ENCODE measurements around the gene ILKAP.

The ILKAP gene

DNA sequence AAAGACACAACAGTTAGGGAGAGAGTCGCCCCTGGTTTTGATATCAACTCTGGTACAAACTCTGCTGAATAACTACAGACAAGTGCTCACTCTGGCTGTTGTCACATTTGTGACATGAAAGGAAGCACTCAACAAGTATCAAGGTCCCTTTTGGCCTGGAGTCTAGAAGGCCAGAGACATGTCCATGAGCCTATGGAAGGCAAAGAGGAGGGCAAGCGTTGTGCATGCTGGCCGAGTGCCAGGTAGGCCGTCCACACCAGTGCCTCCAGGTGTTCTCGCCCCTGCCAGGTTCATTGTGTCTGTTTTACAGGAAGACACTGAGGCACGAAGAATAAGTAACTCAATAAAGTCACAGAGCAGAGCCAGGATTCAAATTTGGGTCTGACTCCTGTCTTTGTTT, 21.1 kb downstream of the ILKAP start:
- H3K9me2 ChIP-seq (replicated peaks; ENCODE audit: insufficient read depth, low read length) = no peaks in the 10 kb centered on the region
- no peak overlapping the region for H3K4me2 ChIP-seq (ENCODE audit: low read depth, low read length)
- TF ChIP-seq EZH2 (optimal IDR thresholded peaks at IDR 0.05; ENCODE audit: low read depth, low read length) (no peak), EZH2phosphoT487 (IDR thresholded peaks at IDR 0.05; ENCODE audit: low read length) (no peak)
- TF ChIP-seq, protein P1, sequence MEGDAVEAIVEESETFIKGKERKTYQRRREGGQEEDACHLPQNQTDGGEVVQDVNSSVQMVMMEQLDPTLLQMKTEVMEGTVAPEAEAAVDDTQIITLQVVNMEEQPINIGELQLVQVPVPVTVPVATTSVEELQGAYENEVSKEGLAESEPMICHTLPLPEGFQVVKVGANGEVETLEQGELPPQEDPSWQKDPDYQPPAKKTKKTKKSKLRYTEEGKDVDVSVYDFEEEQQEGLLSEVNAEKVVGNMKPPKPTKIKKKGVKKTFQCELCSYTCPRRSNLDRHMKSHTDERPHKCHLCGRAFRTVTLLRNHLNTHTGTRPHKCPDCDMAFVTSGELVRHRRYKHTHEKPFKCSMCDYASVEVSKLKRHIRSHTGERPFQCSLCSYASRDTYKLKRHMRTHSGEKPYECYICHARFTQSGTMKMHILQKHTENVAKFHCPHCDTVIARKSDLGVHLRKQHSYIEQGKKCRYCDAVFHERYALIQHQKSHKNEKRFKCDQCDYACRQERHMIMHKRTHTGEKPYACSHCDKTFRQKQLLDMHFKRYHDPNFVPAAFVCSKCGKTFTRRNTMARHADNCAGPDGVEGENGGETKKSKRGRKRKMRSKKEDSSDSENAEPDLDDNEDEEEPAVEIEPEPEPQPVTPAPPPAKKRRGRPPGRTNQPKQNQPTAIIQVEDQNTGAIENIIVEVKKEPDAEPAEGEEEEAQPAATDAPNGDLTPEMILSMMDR (IDR thresholded peaks at IDR 0.05; ENCODE audit: low read length) = no peak
- no peak overlapping the region for H3K4me3 ChIP-seq (ENCODE audit: low read length)
- no peaks in the 10 kb centered on the region for H3K4me1 ChIP-seq (ENCODE audit: low read length)
- no peaks in the 10 kb centered on the region for H3K27me3 ChIP-seq (replicated peaks; ENCODE audit: insufficient read depth, low read length)
- no peaks in the 10 kb centered on the region for H3K9me3 ChIP-seq (replicated peaks; ENCODE audit: insufficient read depth, low read length)
- H2AFZ ChIP-seq (ENCODE audit: low read length) = no peak overlapping the region
- no peaks in the 10 kb centered on the region for H4K20me1 ChIP-seq (ENCODE audit: insufficient read depth, low read length)
- no peak overlapping the region for H3K9ac ChIP-seq (ENCODE audit: low read length)
- no peak for DNase-seq
- H3F3A ChIP-seq (ENCODE audit: insufficient read depth, low read length) = no peaks in the 10 kb centered on the region; the same call in 1 of the 2 replicates
- peaks cover 3% of the 10 kb centered on the region for H3K36me3 ChIP-seq (replicated peaks; ENCODE audit: insufficient read depth, low read length)
- H3K27ac ChIP-seq (ENCODE audit: low read length) = no peak overlapping the region
- H3K79me2 ChIP-seq (ENCODE audit: low read length) = 0 out of 2 replicates have a peak, but pooled peaks cover 5% of the 10 kb centered on the region

DNA sequence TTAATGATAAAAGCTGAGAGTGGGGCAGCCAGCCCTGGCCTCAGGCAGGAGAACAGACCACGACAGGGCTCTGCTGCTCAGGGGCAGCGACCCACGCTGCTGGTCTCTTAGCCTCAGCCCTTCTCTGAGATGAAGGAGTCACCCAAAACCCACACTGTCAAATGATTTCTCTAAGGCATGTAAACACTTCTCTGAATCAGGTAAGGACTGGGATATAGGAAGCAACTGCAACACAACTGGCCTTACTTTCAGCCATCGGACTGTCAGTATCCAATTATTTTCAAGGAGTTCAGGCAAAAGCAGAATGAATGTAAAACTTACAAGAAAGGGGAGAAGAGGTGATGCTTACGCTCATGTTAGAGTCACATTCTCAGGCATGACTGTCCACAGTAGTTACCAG, 22.9 kb downstream of the ILKAP start:
- DNase-seq = no peak
- no peaks in the 10 kb centered on the region; the same call in 1 of the 2 replicates for H3F3A ChIP-seq (ENCODE audit: insufficient read depth, low read length)
- no peak overlapping the region for H3K4me3 ChIP-seq (ENCODE audit: low read length)
- no peaks in the 10 kb centered on the region for H3K4me1 ChIP-seq (ENCODE audit: low read length)
- no peaks in the 10 kb centered on the region for H3K9me3 ChIP-seq (replicated peaks; ENCODE audit: insufficient read depth, low read length)
- H3K27ac ChIP-seq (ENCODE audit: low read length) = no peak overlapping the region
- H3K9me2 ChIP-seq (replicated peaks; ENCODE audit: insufficient read depth, low read length) = no peaks in the 10 kb centered on the region
- H3K79me2 ChIP-seq (ENCODE audit: low read length) = 0 out of 2 replicates have a peak, but pooled peaks cover 5% of the 10 kb centered on the region
- H3K9ac ChIP-seq (ENCODE audit: low read length) = no peak overlapping the region
- no peak overlapping the region for H2AFZ ChIP-seq (ENCODE audit: low read length)
- H3K4me2 ChIP-seq (ENCODE audit: low read depth, low read length) = no peak overlapping the region
- H3K36me3 ChIP-seq (replicated peaks; ENCODE audit: insufficient read depth, low read length) = peaks cover 3% of the 10 kb centered on the region
- H3K27me3 ChIP-seq (replicated peaks; ENCODE audit: insufficient read depth, low read length) = no peaks in the 10 kb centered on the region
- TF ChIP-seq EZH2 (optimal IDR thresholded peaks at IDR 0.05; ENCODE audit: low read depth, low read length) = no peak
- no peaks in the 10 kb centered on the region for H4K20me1 ChIP-seq (ENCODE audit: insufficient read depth, low read length)

DNA sequence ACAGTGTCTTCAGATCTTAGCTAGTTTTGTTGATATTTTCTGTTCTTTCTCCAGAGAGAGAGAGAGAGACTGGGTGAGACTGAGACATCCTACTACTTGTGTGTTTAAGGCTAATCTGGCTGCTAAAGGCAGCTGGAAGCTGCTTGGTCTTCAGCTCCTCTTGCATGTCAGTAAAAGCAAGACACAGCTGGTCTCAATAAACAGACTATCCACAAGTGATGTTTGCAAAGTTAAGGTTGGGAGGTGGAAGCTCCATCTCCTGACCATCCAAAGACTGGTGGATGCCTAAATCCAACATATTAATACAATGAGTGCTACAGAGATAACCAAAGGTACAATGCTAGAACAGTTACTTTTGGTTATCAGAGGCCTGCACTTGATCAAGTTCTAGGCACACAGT, 26.9 kb downstream of the ILKAP start:
- H3K9me3 ChIP-seq (replicated peaks; ENCODE audit: insufficient read depth, low read length) = no peaks in the 10 kb centered on the region
- no peak overlapping the region for H3K9ac ChIP-seq (ENCODE audit: low read length)
- no peak overlapping the region for H3K4me2 ChIP-seq (ENCODE audit: low read depth, low read length)
- no peak overlapping the region for H3K27ac ChIP-seq (ENCODE audit: low read length)
- no peak for DNase-seq
- H3K4me1 ChIP-seq (ENCODE audit: low read length) = no peaks in the 10 kb centered on the region
- no peaks in the 10 kb centered on the region for H4K20me1 ChIP-seq (ENCODE audit: insufficient read depth, low read length)
- TF ChIP-seq EZH2 (optimal IDR thresholded peaks at IDR 0.05; ENCODE audit: low read depth, low read length) (no peak), EZH2phosphoT487 (IDR thresholded peaks at IDR 0.05; ENCODE audit: low read length) (no peak)
- TF ChIP-seq, protein P1 (IDR thresholded peaks at IDR 0.05; ENCODE audit: low read length) = no peak
- no peaks in the 10 kb centered on the region; the same call in none of the 2 replicates for H3K36me3 ChIP-seq (replicated peaks; ENCODE audit: insufficient read depth, low read length)
- H3K79me2 ChIP-seq (ENCODE audit: low read length) = no peaks in the 10 kb centered on the region
- no peaks in the 10 kb centered on the region for H3K27me3 ChIP-seq (replicated peaks; ENCODE audit: insufficient read depth, low read length)
- no peaks in the 10 kb centered on the region for H3F3A ChIP-seq (ENCODE audit: insufficient read depth, low read length)
- no peaks in the 10 kb centered on the region for H3K9me2 ChIP-seq (replicated peaks; ENCODE audit: insufficient read depth, low read length)
- H3K4me3 ChIP-seq (ENCODE audit: low read length) = no peak overlapping the region
- no peak overlapping the region for H2AFZ ChIP-seq (ENCODE audit: low read length)

DNA sequence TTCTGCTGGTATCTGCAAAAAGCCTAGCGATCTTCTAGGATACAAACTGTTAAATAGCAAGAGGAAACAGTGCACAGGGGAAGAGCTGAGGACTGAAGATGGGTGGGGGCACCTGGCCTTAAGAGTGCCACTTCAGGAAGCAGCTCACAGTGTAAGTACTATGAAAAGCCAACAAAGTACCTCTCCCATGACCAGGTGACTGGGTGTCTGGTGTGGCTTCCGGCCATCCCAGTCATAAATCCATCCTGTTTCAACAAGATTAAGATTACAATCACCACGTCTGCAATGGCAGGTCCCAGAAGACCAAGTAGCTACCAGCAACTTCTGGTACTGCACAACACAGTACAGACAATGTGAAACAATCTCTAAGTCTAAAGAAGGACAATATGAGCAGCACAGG, 28.8 kb downstream of the ILKAP start:
- Histone ChIP-seq H3K4me1 (ENCODE audit: low read length) (no peaks in the 10 kb centered on the region), H3K9ac (ENCODE audit: low read length) (no peak overlapping the region), H3K79me2 (ENCODE audit: low read length) (no peaks in the 10 kb centered on the region), H3K4me2 (ENCODE audit: low read depth, low read length) (no peak overlapping the region), H3K36me3 (replicated peaks; ENCODE audit: insufficient read depth, low read length) (no peaks in the 10 kb centered on the region; the same call in none of the 2 replicates), H3K27ac (ENCODE audit: low read length) (no peak overlapping the region), H3F3A (ENCODE audit: insufficient read depth, low read length) (no peaks in the 10 kb centered on the region), H4K20me1 (ENCODE audit: insufficient read depth, low read length) (no peaks in the 10 kb centered on the region), H3K9me3 (replicated peaks; ENCODE audit: insufficient read depth, low read length) (no peaks in the 10 kb centered on the region), H3K4me3 (ENCODE audit: low read length) (no peak overlapping the region), H2AFZ (ENCODE audit: low read length) (no peak overlapping the region), H3K9me2 (replicated peaks; ENCODE audit: insufficient read depth, low read length) (no peaks in the 10 kb centered on the region), H3K27me3 (replicated peaks; ENCODE audit: insufficient read depth, low read length) (no peaks in the 10 kb centered on the region)
- TF ChIP-seq, protein P1 (IDR thresholded peaks at IDR 0.05; ENCODE audit: low read length) = no peak
- no peak for TF ChIP-seq EZH2 (optimal IDR thresholded peaks at IDR 0.05; ENCODE audit: low read depth, low read length)
- TF ChIP-seq EZH2phosphoT487 (IDR thresholded peaks at IDR 0.05; ENCODE audit: low read length) = no peak
- no peak for DNase-seq

Measured in MM.1S (cell line).